HG03045 (cell line): Measurements from ENCODE around the gene DHX15.
"Not testable (repeated sequence)": the region's sequence is repeated elsewhere in the genome, so short reads cannot be mapped to it uniquely, and the experiment has no call there.

ENCODE experiments used
- ATAC-seq: cut with Tn5 transposase; IDR thresholded peaks from one replicate; pipeline ENCODE4 v1.9.1; 2021; ENCODE audit warnings: mild to moderate bottlenecking, moderate library complexity; ENCODE audit not compliant: unreplicated experiment

The DHX15 gene

DNA sequence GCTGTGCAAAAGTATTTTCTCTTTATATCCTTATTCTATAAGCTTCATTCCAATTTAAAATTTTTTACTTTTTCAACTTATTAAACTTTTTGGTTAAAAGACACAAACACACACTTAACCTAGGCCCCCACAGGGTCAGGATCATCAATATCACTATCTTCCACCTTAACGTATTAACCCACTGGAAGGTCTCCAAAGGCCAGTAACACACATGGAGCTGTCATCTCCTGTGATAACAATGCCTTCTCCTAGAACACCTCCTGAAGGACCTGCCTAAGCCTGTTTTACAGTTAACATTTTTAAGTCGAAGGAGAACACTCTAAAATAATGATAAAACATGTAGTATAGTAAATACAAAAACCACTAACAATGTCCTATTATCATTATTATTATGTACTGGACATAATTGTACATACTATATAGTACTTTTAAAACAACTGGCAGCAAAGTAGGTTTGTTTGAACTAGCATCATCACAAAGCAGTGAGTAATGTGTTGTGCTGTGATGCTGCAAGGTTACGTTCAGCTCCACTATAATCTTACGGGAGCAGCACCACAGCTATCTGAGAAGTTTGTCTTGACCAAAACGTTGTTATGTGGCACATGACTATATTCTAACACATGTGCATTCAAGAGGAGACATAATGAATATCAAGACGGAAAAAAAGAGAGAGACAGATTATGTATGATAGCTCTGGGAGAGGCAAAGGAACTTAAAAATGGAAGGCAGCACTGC lies 33.7 kb downstream of the DHX15 start:
- no peak for ATAC-seq

DNA sequence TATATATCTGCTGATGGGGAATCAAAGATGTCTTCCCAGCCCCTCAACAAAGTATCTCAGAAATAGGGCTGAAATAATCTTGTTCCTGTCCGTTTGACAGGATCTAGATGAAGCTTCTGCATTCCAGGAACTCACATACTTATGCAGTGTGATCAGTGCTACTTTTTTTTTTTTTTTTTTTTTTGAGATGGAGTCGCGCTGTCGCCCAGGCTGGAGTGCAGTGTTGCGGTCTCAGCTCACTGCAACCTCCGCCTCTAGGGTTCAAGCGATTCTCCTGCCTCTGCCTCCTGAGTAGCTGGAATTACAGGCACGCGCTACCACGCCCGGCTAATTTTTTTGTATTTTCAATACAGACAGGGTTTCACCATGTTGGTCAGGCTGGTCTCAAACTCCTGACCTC lies 36.4 kb downstream of the DHX15 start:
- no peak for ATAC-seq

- ATAC-seq, result no peak
Observed at GRCh38 chr4:24544208-24544988, 40.0 kb downstream of the DHX15 start.

DNA sequence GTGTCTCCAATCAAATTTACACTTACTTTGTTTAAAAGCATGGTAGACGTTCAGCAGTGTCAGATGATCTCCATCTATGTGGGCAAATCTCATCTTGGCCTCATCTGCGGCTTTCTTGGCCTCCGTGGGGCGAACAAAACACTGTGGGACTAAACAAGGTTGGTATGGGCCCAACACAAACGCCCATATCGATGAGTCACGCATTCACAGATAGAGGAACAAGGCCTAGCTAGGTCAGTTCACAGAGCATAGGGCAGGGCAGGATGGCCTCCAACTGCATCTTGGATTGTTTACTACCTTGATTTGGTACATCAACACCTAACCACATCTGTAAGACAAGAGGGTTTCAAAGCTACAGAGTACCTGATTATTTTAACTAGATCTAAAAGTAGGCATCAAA lies 47.3 kb downstream of the DHX15 start:
- no peak for ATAC-seq

- ATAC-seq, result no peak
Observed at GRCh38 chr4:24535399-24535798, 49.0 kb downstream of the DHX15 start.

- no peak for ATAC-seq
Observed at GRCh38 chr4:24533364-24533763, 51.0 kb downstream of the DHX15 start.

GRCh38 chr4:24529555-24529954 lies 54.8 kb downstream of the DHX15 start:
- ATAC-seq, result peak; percentile 65

DNA sequence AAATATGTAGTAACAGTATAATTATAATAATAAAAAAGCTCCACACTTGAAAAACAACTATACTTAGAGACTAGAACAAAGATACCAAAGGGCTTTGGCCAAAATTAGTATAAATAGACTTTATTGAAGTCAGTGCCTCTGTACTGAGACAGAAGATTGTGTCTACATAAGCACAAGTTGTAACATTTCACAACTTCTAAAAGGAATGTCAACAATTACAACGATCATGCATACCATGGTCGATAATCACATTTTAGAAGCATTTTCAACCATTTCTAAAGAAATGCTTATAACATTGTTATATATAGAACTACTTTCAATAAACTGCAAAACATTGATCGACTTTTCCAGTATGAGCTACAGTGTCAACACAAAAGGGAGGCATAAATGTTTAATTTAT lies 57.0 kb downstream of the DHX15 start:
- ATAC-seq, result no peak

DNA sequence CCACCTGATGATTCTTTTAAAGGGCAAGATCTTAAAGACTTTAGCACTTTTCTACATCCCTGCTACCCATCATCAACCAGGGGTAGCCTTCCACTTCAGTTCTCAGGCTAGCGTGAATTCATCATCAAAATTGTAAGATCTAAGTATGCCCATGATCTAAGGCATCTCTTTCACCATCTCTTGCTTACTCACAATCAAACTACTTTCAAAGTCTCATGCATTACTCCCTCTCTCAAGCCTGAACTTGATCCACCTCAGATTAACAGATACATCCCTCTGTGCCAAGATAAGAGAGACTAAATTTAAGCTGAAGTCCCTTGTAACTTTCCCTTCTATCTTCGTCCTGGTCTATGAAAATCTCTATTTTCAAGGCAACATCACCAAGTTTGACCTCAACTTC lies 62.8 kb downstream of the DHX15 start:
- no peak for ATAC-seq

DNA sequence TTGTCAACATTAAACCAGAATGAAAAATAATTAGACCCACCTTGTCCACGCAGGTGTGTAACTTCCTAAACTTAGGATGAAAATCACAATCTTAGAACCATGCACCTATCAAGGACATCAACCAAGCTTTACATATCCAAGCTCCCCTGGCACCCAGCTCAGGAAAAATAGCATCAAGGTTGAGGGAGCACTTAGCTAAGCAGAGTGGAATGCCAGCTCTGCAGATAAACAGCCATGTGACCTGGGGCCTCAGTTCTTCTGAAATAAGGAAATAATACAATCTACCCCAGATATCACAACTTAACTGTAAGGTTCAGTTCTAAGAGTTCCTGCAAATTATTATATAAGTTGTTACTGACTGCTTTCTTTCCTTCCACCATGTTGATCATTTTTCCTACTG lies 64.7 kb downstream of the DHX15 start:
- no peak for ATAC-seq

DNA sequence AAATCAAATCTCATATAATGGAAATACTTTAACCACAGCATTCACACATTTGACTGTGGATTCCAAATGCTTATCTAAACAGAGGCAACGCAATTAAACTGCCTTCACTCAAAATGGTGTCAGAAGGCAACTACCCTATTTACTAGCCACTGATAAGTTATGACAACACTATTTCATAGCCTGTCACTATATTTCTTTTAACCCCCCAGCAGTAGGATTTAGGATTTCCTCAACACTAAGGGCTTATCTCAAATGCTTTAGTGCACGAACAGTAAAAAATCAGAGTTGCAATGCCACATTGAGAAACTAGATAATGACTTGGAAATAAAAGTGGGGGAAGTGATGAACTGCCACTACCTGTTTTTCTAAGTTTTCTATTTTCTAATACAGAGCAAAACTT lies 66.7 kb downstream of the DHX15 start:
- no peak for ATAC-seq

DNA sequence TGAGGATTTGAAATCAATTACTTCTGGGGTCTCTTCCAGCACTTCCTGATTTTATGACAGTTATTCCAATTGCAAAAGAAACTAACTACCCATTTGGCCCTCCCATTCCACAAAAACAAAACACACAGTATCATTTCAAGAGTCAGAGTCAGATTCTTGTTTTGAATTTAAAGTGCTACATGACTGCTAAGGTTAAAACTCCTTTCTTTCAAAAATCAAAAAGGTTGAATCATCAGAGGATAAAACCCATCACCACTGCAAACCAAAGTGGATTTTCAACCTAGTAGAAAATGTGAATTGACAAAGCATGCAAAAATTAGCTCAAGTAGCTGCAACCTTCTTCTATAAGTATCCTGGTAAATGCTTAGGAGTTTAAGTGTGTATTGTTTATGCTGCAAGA lies 67.4 kb downstream of the DHX15 start:
- no peak for ATAC-seq

GRCh38 chr4:24515698-24516097 lies 68.7 kb downstream of the DHX15 start:
- ATAC-seq, result no peak

DNA sequence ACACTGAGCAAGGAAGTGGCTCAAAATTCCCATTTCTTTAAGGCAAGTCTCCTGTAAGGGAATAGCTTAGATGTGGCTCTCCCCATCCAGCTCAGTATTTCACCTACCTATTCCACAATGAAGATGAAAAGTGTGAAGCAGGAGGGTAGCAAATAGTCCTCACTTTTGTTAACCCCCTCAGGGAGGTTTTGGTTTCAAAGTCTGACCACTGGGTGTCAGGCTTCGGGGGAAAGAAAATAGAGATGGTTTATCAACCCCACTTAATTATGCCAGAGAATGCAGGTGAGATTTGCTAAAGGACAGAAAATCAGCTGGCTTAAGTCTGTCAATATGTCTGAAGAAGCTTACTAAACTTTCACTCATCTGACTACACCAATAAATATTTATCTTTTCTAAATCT lies 69.5 kb downstream of the DHX15 start:
- no peak for ATAC-seq

DNA sequence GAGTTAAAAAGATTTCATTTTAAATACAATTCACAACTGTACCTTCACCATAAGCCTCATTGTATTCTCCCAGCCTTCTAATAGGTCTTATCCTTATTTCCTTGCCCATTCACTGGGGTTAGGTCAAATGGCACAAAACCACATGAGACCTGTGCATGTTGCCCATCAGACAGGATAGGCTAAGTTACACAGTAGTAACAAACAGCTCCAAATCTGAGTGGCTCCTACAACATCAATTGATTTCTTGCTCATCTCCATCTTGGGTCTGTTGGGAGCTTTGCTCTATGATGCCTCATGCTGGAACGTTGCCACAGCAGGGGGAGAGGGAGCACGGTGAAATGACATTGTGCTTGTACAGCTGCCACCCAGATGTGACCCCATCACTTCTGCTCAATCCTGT lies 70.6 kb downstream of the DHX15 start:
- ATAC-seq, result no peak

- no peak for ATAC-seq
Observed at GRCh38 chr4:24511371-24512063, 72.8 kb downstream of the DHX15 start.

DNA sequence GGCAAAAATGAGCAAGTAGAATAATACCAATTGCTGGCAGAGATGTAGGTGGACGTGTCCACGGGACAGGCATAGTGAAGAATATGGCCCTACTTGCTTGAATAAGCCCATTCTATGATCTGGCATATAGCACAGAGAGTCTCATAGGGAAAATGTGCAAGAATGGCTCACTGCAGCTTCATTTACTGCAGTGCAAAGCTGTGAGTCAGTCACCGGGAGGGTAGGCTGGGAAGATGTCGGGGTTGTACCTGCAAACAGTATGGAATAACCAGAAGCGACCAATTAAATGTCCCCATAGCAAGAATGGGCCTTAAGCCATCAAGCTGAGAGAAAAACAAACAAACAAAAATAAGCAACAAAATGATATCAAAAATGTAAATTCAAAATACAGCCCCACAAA lies 74.3 kb downstream of the DHX15 start:
- no peak for ATAC-seq

- no peak for ATAC-seq
Observed at GRCh38 chr4:24508541-24508940, 75.8 kb downstream of the DHX15 start.

DNA sequence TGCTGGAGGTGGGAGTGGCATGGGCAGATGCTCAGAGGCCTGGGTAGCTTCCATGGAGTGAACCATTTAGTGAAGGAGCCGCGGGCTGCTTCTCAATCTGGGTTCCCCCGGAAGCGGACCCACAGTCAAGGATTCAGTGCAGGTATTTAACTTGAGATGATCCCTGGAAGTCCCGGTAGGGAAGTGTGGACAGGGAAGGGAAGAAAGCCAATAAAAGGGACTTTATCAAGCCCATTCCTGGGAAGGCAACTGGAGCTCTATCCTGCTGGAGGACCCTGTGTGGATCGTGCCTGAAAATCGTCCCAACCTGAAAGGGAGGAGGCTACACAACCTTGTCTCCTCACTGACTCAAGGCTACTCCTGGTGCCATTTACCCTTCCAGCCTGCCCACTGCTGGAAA lies 76.9 kb downstream of the DHX15 start:
- ATAC-seq, result no peak

DNA sequence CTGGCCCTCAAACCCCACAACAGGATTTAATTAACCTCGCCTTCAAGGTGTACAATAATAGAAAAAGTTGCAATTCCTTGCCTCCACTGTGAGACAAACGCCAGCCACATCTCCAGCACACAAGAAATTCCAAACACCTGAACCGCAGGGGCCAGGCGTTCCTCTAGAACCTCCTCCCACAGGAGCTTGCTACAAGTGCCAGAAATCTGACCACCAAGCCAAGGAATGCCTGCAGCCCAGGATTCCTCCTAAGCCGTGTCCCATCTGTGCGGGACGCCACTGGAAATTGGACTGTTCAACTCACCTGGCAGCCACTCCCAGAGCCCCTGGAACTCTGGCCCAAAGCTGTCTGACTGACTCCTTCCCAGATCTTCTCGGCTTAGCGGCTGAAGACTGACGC lies 81.3 kb downstream of the DHX15 start:
- not testable (repeated sequence) for ATAC-seq

DNA sequence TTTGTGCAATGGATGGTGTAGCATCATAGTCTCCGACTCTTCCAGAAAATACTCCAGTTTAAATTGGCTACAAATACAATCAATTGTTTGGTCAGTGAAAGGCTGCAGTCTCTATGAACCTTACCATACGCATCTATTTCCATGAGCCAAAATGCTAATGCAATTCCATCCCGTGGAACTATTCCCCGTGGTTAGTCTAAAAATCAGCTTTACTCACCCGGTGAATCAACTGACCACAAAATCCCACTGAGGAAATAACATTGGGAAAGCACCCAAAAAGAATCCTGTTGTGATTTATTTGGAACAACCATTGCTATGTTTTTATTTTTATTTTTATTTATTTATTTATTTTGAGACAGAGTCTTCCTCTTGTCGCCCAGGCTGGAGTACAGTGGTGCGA lies 87.1 kb downstream of the DHX15 start:
- ATAC-seq, result no peak

DNA sequence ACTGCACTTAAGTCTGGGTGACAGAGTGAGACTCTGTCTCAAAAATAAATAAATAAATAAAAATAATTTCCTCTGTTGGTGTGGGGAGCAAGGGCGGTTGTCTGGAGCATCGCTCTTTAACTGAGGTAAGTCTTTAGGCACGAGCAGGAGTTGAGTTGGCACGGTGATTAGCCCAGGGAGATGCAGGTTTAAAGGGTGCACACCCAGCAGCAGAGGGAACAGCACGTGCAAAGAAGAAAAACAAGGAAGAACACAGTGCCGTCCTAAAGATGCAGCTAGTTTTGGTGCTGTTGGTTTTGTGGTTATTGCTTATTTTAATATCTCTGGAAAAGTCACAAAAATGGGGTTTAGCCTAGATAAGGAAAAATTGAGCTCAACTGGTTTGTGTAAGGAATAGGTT lies 87.8 kb downstream of the DHX15 start:
- ATAC-seq, result no peak
